ENCODE results near the gene PHLDA1. TPM values are rescaled to one million over a fixed set of nuclear protein-coding genes. Genes with fewer than 3 reads are reported as not detected.

The PHLDA1 gene
- total and polyA plus RNA-seq, 9 of the 15 experiments (the other 6 are each of a cell fraction or from before 2014, with no cell fraction given): 0.15 to 2.9 (median 0.54) TPM

DNA sequence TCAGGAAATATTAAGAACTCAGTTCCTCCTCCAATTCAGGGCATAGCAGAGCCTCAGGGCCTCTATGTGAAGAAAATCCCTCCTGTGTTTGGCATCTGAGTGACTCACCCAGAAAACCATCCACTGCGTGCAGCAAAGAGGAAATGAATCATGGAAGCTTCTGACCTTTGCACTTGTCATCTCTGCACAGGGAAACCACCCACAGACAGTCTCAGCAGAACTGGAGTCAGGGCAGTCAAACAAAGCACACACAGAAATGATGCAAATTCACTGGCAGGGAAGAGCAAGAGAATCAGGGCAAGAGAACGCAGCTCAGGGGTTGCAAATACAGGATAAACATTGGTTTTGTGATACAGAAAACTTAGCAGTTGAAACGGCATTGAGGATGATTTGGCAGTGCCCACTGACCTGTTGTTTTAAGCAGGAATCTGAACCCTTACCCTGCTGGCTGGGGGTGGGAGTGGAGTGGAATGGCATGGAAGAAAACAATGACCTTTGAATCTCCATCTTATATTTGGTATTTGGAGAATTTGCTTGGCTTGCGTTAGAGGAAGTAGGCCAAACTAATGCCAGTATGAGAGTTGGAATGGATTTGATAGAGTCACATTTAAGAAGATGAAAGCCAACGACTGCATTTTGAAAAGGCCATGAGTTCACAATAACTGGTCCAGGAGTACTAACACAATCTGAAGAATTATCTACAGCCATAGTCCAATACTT lies 53.5 kb downstream of the PHLDA1 start (continued):
- TF ChIP-seq ILK (tag; IDR thresholded peaks at IDR 0.05; ENCODE audit: borderline replicate concordance, low read depth): no peak
- TF ChIP-seq GTF2F1 (IDR thresholded peaks at IDR 0.05; ENCODE audit: low read depth, low read length): no peak
- peak; percentile 93 for TF ChIP-seq MEIS2 (IDR thresholded peaks at IDR 0.05; ENCODE audit: partially characterized antibody)
- peak; percentile 24; the same call in 1 of the 2 replicates for TF ChIP-seq TEAD4 (IDR thresholded peaks at IDR 0.05; ENCODE audit: low read length)
- TF ChIP-seq TEAD4 (CRISPR knock-in tag; IDR thresholded peaks at IDR 0.05; ENCODE audit: borderline replicate concordance): no peak
- TF ChIP-seq NFE2 (IDR thresholded peaks at IDR 0.05; ENCODE audit: low read depth): peak; percentile 22; the same call in 1 of the 2 replicates
- no peak for TF ChIP-seq HDAC8 (tag; IDR thresholded peaks at IDR 0.05)
- TF ChIP-seq, protein P1, sequence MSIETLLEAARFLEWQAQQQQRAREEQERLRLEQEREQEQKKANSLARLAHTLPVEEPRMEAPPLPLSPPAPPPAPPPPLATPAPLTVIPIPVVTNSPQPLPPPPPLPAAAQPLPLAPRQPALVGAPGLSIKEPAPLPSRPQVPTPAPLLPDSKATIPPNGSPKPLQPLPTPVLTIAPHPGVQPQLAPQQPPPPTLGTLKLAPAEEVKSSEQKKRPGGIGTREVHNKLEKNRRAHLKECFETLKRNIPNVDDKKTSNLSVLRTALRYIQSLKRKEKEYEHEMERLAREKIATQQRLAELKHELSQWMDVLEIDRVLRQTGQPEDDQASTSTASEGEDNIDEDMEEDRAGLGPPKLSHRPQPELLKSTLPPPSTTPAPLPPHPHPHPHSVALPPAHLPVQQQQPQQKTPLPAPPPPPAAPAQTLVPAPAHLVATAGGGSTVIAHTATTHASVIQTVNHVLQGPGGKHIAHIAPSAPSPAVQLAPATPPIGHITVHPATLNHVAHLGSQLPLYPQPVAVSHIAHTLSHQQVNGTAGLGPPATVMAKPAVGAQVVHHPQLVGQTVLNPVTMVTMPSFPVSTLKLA (conservative IDR thresholded peaks at IDR 0.05): peak in 1 of 2 experiments; percentile 42; a peak in 1 of 4 replicates
- peak; percentile 88 for TF ChIP-seq SMARCE1 (IDR thresholded peaks at IDR 0.05)
- 0 out of 2 replicates have a peak, but pooled peaks have one; percentile 27 for TF ChIP-seq ZNF134 (CRISPR knock-in tag; conservative IDR thresholded peaks at IDR 0.05)
- TF ChIP-seq EGR1 (conservative IDR thresholded peaks at IDR 0.05): peak; percentile 70
- 0 out of 4 replicates have a peak, but pooled peaks of 1 of the 2 experiments have one; percentile 46 for TF ChIP-seq TEAD1 (CRISPR knock-in tag; IDR thresholded peaks at IDR 0.05)
- TF ChIP-seq ZNF197 (CRISPR knock-in tag; IDR thresholded peaks at IDR 0.05; ENCODE audit: low read depth): no peak
- TF ChIP-seq, protein P2, sequence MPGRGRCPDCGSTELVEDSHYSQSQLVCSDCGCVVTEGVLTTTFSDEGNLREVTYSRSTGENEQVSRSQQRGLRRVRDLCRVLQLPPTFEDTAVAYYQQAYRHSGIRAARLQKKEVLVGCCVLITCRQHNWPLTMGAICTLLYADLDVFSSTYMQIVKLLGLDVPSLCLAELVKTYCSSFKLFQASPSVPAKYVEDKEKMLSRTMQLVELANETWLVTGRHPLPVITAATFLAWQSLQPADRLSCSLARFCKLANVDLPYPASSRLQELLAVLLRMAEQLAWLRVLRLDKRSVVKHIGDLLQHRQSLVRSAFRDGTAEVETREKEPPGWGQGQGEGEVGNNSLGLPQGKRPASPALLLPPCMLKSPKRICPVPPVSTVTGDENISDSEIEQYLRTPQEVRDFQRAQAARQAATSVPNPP (IDR thresholded peaks at IDR 0.05; ENCODE audit: borderline replicate concordance, insufficient read depth, insufficient read length): no peak
- TF ChIP-seq GABPA (tag; conservative IDR thresholded peaks at IDR 0.05; ENCODE audit: low read depth): 0 out of 2 replicates have a peak, but pooled peaks have one; percentile 46
- TF ChIP-seq ZNF589 (CRISPR knock-in tag; IDR thresholded peaks at IDR 0.05; ENCODE audit: low read depth): peak; percentile 40; the same call in 1 of the 2 replicates
- TF ChIP-seq HDAC2 (IDR thresholded peaks at IDR 0.05): 0 out of 2 replicates have a peak, but pooled peaks have one; percentile 31
- TF ChIP-seq KLF13 (tag; IDR thresholded peaks at IDR 0.05; ENCODE audit: borderline replicate concordance, low read depth): no peak
- TF ChIP-seq, protein P3, sequence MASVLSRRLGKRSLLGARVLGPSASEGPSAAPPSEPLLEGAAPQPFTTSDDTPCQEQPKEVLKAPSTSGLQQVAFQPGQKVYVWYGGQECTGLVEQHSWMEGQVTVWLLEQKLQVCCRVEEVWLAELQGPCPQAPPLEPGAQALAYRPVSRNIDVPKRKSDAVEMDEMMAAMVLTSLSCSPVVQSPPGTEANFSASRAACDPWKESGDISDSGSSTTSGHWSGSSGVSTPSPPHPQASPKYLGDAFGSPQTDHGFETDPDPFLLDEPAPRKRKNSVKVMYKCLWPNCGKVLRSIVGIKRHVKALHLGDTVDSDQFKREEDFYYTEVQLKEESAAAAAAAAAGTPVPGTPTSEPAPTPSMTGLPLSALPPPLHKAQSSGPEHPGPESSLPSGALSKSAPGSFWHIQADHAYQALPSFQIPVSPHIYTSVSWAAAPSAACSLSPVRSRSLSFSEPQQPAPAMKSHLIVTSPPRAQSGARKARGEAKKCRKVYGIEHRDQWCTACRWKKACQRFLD (CRISPR knock-in tag; IDR thresholded peaks at IDR 0.05): peak; percentile 87; the same call in 1 of the 2 replicates
- no peak for TF ChIP-seq ARNT (IDR thresholded peaks at IDR 0.05)
- TF ChIP-seq ATF7 (IDR thresholded peaks at IDR 0.05): peak; percentile 25; the same call in 1 of the 2 replicates
- no peak for TF ChIP-seq IFI16 (CRISPR knock-in tag; IDR thresholded peaks at IDR 0.05)
- TF ChIP-seq, protein P4, sequence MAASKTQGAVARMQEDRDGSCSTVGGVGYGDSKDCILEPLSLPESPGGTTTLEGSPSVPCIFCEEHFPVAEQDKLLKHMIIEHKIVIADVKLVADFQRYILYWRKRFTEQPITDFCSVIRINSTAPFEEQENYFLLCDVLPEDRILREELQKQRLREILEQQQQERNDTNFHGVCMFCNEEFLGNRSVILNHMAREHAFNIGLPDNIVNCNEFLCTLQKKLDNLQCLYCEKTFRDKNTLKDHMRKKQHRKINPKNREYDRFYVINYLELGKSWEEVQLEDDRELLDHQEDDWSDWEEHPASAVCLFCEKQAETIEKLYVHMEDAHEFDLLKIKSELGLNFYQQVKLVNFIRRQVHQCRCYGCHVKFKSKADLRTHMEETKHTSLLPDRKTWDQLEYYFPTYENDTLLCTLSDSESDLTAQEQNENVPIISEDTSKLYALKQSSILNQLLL (CRISPR knock-in tag; IDR thresholded peaks at IDR 0.05; ENCODE audit: borderline replicate concordance): no peak
- TF ChIP-seq LEF1 (IDR thresholded peaks at IDR 0.05): no peak

Data from K562 (cell line).